ENCODE measurements around the gene PDE10A.

GRCh38 chr6:165575158-165575549 is 87.9 kb downstream of the PDE10A start:
- TF ChIP-seq ZFP30 (CRISPR knock-in tag; IDR thresholded peaks at IDR 0.05) (no peak), ARNTL (CRISPR knock-in tag; IDR thresholded peaks at IDR 0.05; ENCODE audit: borderline replicate concordance, low read depth) (no peak), SNAI2 (CRISPR knock-in tag; IDR thresholded peaks at IDR 0.05) (no peak)

Measured in SK-N-SH treated with all-trans-retinoic acid at 6 μM for 48 hours (cell line).